Measurements from ENCODE around the gene PLCD1.

PLCD1 gene

DNA sequence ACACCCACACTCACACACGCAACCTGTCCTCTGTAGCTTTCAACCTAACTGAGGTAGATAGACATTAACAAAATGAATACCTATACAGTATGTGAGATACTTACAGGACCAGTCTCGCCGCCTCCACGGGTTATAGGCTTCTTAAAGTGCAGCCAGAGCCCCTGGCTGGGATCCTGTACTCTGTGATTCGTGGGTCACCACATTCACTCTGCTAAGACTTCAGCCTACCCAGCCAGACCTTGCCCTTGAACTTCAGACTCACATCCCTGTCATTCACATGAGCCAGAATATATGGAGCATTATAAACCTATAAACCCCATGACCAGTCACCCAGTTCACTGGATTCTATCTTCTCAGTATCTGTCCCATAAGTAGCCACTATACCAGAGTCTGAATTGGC lies 11.0 kb upstream of the PLCD1 start:
- TF ChIP-seq, protein P1, sequence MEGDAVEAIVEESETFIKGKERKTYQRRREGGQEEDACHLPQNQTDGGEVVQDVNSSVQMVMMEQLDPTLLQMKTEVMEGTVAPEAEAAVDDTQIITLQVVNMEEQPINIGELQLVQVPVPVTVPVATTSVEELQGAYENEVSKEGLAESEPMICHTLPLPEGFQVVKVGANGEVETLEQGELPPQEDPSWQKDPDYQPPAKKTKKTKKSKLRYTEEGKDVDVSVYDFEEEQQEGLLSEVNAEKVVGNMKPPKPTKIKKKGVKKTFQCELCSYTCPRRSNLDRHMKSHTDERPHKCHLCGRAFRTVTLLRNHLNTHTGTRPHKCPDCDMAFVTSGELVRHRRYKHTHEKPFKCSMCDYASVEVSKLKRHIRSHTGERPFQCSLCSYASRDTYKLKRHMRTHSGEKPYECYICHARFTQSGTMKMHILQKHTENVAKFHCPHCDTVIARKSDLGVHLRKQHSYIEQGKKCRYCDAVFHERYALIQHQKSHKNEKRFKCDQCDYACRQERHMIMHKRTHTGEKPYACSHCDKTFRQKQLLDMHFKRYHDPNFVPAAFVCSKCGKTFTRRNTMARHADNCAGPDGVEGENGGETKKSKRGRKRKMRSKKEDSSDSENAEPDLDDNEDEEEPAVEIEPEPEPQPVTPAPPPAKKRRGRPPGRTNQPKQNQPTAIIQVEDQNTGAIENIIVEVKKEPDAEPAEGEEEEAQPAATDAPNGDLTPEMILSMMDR (IDR thresholded peaks at IDR 0.05; ENCODE audit: insufficient read depth, low read length, poor library complexity, severe bottlenecking), result no peak
- Histone ChIP-seq H3K36me3 (ENCODE audit: control insufficient read depth, insufficient read depth, low read length) (no peaks in the 10 kb centered on the region), H3K4me3 (replicated peaks; ENCODE audit: low read depth, low read length) (no peak overlapping the region), H3K27me3 (replicated peaks; ENCODE audit: control insufficient read depth, insufficient read depth, low read length) (no peaks in the 10 kb centered on the region; the same call in 1 of the 2 replicates)
- no peak for DNase-seq (ENCODE audit: extremely low read depth, insufficient read length)

DNA sequence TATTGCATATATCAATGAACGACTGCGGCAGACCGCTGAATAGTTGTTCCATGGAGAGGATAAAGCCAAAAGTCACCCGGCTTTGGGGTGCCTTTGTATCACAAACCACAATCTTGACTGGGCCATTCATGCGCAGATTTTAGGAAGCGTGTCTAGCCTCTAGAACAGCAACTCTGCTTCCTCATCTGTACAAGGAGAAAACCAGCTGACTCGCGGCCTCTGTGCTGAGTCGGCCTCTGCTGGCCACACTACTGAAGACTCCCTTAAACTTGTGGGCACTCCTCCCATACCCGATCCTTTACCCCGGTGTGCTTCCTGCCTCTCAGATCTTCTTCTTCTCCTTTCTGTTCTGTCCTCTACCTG lies 10.4 kb upstream of the PLCD1 start:
- Histone ChIP-seq H3K36me3 (ENCODE audit: control insufficient read depth, insufficient read depth, low read length) (no peaks in the 10 kb centered on the region), H3K27me3 (replicated peaks; ENCODE audit: control insufficient read depth, insufficient read depth, low read length) (no peaks in the 10 kb centered on the region; the same call in 1 of the 2 replicates), H3K4me3 (replicated peaks; ENCODE audit: low read depth, low read length) (peak overlapping the region; percentile 55; the same call in 1 of the 2 replicates)
- DNase-seq (ENCODE audit: extremely low read depth, insufficient read length), result no peak
- TF ChIP-seq, protein P1 (IDR thresholded peaks at IDR 0.05; ENCODE audit: insufficient read depth, low read length, poor library complexity, severe bottlenecking), result peak; percentile 45

DNA sequence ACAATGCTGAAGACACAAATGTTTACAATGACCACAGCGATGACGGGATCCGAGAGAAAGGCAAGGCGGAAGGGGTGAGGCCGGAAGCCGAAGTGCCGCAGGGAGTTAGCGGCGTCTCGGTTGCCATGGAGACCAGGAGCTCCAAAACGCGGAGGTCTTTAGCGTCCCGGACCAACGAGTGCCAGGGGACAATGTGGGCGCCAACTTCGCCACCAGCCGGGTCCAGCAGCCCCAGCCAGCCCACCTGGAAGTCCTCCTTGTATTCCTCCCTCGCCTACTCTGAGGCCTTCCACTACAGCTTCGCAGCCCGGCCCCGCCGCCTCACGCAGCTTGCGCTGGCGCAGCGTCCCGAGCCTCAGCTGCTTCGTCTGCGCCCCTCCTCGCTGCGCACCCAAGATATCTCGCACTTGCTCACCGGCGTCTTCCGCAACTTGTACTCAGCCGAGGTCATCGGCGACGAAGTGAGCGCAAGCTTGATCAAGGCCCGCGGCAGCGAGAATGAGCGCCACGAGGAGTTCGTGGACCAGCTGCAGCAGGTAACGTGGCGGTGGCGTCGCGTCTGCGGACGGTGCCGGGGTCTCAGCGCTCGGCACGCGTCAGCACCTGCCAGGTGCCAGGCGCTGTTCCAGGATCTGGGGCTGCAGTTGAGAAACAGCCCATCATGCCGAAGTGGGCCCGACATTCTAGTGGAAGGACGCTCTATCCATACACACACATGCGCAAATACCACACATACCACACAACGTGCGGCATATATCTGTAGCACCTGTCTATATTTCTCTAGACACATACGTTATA lies 9.9 kb upstream of the PLCD1 start, which contains the start of gene DLEC1:
DLEC1 (plus strand) TSS at position 108 of the 798 bp plus-strand sequence; CDS start at position 126, 18 bp downstream.
- peak within 1 kb of the TSS; percentile 55 for H3K4me3 ChIP-seq (replicated peaks; ENCODE audit: low read depth, low read length)
- H3K36me3 ChIP-seq (ENCODE audit: control insufficient read depth, insufficient read depth, low read length), result no peaks in the 10 kb centered on the region
- peak; percentile 76 for DNase-seq (ENCODE audit: extremely low read depth, insufficient read length)
- H3K27me3 ChIP-seq (replicated peaks; ENCODE audit: control insufficient read depth, insufficient read depth, low read length), result no peaks in the 10 kb centered on the region; the same call in none of the 2 replicates
- TF ChIP-seq, protein P1 (IDR thresholded peaks at IDR 0.05; ENCODE audit: insufficient read depth, low read length, poor library complexity, severe bottlenecking), result no peak

DNA sequence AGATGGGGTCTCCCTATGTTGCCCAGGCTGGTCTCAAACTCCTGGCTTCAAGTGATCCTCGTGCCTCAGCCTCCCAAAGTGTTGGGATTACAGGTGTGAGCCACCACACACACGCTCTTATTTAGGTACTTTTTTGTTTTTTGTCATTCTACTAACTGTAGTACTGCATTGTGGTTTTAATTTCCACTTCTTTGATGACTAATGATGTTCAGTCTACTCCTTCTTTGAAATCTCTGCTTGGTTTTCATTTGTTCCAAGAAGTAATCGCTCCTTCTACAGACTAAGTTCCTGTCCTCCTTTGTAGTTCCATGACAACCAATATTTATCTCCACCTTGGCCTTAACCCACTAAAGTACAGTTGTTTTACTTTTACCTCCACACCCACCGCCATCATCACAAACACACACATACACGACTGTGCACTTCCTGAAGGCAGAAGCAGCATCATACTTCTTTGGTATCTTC lies 9.0 kb upstream of the PLCD1 start:
- Histone ChIP-seq H3K4me3 (replicated peaks; ENCODE audit: low read depth, low read length) (no peak overlapping the region), H3K36me3 (ENCODE audit: control insufficient read depth, insufficient read depth, low read length) (no peaks in the 10 kb centered on the region), H3K27me3 (replicated peaks; ENCODE audit: control insufficient read depth, insufficient read depth, low read length) (no peaks in the 10 kb centered on the region; the same call in none of the 2 replicates)
- TF ChIP-seq, protein P1 (IDR thresholded peaks at IDR 0.05; ENCODE audit: insufficient read depth, low read length, poor library complexity, severe bottlenecking), result no peak
- no peak for DNase-seq (ENCODE audit: extremely low read depth, insufficient read length)

DNA sequence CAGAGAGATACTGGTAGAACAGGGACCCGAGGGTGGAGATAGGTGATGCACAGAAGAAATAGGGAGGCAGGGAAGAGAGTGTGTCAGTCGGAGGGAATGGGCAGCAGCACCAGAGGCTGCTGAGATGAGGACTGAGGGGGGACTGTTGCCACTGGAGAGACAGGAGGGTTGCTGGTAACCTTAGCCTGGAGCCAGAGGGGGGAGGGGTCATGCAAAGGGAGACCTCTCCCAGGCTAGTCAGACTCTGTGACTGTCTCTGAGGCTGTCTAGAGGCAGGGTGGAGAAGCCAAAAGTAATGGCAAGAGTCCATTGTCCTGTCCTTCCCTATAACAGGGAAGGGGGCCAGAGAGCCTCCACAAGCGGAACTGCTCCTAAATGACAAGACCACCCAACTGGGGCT lies 7.5 kb upstream of the PLCD1 start:
- Histone ChIP-seq H3K27me3 (replicated peaks; ENCODE audit: control insufficient read depth, insufficient read depth, low read length) (no peaks in the 10 kb centered on the region; the same call in none of the 2 replicates), H3K4me3 (replicated peaks; ENCODE audit: low read depth, low read length) (no peak overlapping the region), H3K36me3 (ENCODE audit: control insufficient read depth, insufficient read depth, low read length) (no peaks in the 10 kb centered on the region)
- DNase-seq (ENCODE audit: extremely low read depth, insufficient read length), result no peak
- TF ChIP-seq, protein P1 (IDR thresholded peaks at IDR 0.05; ENCODE audit: insufficient read depth, low read length, poor library complexity, severe bottlenecking), result no peak

Measured in GM06990 (cell line).